Activated T-helper 1 cell treated with anti-CD3 and anti-CD28 coated beads, Interleukin-12 subunit alpha, Interleukin-12 subunit beta, Interleukin-2, Interleukin-4 antibody, amounts not matched to agents 30 ng/mL and 10 ng/mL and 1 ng/mL, durations not matched to agents 14 hours and 24 hours and 36 hours (primary cell): ENCODE measurements around the gene COIL. TPM values are rescaled to one million over a fixed set of nuclear protein-coding genes. Genes with fewer than 3 reads are reported as not detected.

Experiments used
- DNase-seq: peaks from one replicate; pipeline ENCODE4 v3.0.0; 2021; ENCODE audit warnings: low spot score
- H3K27ac Mint-ChIP-seq: one replicate; pipeline ENCODE4 v1.8.0; 2021; ENCODE audit warnings: mild to moderate bottlenecking, mixed read lengths
- H3K27me3 Mint-ChIP-seq: one replicate; pipeline ENCODE4 v1.8.0; 2022; ENCODE audit warnings: mild to moderate bottlenecking, moderate library complexity, mixed read lengths; ENCODE audit not compliant: insufficient read depth
- H3K36me3 Mint-ChIP-seq: one replicate; pipeline ENCODE4 v1.8.0; 2021; ENCODE audit warnings: low read depth, mixed read lengths
- H3K4me1 Mint-ChIP-seq: one replicate; pipeline ENCODE4 v1.8.0; 2021; ENCODE audit warnings: low read depth, mixed read lengths
- H3K4me3 Mint-ChIP-seq: one replicate; pipeline ENCODE4 v1.8.0; 2021; ENCODE audit warnings: mild to moderate bottlenecking, moderate library complexity, mixed read lengths
- H3K9me3 Mint-ChIP-seq: one replicate; pipeline ENCODE4 v1.8.0; 2021; ENCODE audit warnings: mixed read lengths
- intact Hi-C: fragments of 100-400 bp; cut with micrococcal nuclease; formaldehyde crosslinking; loops from one replicate; pipeline ENCODE4 v1.15.1; 2024
- total RNA-seq: library from RNA; stranded (reverse); gene quantifications from 2 replicates; pipeline ENCODE4 v1.2.3, GENCODE V29; 2022

Gene COIL
- total RNA-seq, 1 donor from 2014 or later = 21.0 TPM

DNA sequence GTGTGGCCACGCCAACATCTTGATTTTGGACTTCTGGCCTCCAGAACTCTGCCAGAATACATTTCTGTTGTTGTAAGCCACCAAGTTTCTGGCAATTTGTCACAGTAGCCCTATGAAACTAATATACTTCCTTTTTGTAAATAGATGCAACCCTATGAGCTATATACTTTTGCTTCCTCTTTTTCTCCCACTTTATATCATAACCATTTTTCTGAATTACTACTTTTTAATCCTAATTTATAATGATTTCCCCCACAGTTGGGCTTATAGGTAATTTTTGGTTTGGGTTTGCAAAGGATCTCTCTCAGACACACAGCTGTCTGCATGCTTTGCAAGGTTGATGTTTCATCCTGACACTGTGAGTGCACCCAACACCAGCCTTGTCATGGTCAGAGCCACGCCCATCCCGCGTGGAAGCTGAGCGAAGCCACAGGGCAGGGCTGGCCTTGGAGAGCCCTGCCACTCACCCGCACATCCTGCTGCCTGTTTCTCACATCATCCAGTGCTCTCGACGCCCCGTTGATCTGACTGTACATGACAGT, 52.8 kb downstream of the COIL start:
- H3K4me3 Mint-ChIP-seq = peak overlapping the region; percentile 59
- peak; percentile 38 for DNase-seq
- peaks cover 61% of the 10 kb centered on the region for H3K36me3 Mint-ChIP-seq

DNA sequence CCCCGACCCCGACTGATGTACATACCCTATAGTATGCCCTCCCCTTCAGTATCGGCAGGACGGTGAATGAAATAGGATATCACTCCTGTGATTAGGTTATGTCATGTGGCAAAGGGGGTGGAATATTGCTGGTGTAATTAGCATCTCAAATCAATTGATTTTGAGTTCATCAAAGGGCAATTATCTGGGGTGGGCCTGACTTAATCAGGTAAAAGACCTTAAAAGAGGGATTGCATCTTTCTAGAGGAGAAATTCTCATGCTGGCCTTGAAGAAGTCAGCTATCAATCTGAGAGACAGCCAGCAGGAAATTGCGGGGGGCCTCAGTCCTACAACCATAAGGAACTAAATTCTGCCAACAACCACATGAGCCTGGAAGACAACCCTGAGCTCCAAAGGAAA, 57.3 kb downstream of the COIL start:
- intact Hi-C loops = no loop called here
- H3K9me3 Mint-ChIP-seq = no peaks in the 10 kb centered on the region
- no peak overlapping the region for H3K4me3 Mint-ChIP-seq
- H3K27me3 Mint-ChIP-seq = no peaks in the 10 kb centered on the region
- peaks cover 45% of the 10 kb centered on the region for H3K4me1 Mint-ChIP-seq
- DNase-seq = no peak
- no peak overlapping the region for H3K27ac Mint-ChIP-seq
- H3K36me3 Mint-ChIP-seq = peaks cover 61% of the 10 kb centered on the region

More for the DNA sequence above, 52.8 kb downstream of the COIL start:
- H3K27me3 Mint-ChIP-seq = no peaks in the 10 kb centered on the region
- intact Hi-C loops = no loop called here
- no peaks in the 10 kb centered on the region for H3K9me3 Mint-ChIP-seq
- H3K4me1 Mint-ChIP-seq = peaks cover 73% of the 10 kb centered on the region
- H3K27ac Mint-ChIP-seq = peak overlapping the region; percentile 56

DNA sequence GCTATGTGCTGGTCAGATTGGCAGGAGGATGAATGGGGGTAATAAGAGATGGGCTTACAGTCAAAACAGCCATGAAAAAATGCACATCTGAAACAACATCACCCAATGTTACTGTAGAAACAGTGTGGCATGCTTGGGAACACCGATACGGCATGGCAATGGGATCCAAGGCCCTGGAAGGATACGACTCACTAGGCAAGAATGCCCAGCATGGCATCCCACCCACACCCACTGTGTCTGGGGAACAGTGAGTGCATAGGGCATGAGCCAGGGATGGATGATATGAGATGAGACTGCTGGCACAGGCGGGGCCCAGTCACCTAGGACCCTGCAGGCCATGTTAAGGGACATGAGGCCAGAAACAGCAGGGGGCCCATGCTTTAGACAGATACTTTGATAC, 58.5 kb downstream of the COIL start:
- Mint-ChIP-seq H3K27ac (no peak overlapping the region), H3K27me3 (no peaks in the 10 kb centered on the region), H3K9me3 (no peaks in the 10 kb centered on the region), H3K4me3 (no peak overlapping the region), H3K36me3 (peaks cover 62% of the 10 kb centered on the region), H3K4me1 (peaks cover 33% of the 10 kb centered on the region)
- no peak for DNase-seq
- intact Hi-C loops = no loop called here

DNA sequence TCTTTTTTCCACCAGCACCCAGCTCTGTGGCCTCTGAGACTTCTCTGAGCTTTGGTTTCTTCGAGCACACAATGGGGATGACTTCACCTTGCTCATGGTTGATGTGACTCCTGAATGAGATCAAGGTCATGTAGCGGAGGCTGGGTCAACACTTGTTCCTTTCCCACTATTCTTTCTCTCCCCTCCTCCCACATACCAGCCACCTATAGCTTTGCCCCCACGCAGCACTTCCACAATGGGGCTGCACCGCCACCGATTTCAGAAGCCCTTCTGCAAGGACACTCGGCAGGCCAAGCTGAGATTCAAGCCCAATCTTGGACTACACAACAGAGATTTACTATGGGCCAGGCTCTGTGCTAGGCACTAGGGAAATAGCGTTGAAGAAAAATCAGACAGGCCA, 61.4 kb downstream of the COIL start:
- DNase-seq = no peak
- H3K27me3 Mint-ChIP-seq = no peaks in the 10 kb centered on the region
- H3K27ac Mint-ChIP-seq = no peak overlapping the region
- peaks cover 14% of the 10 kb centered on the region for H3K4me1 Mint-ChIP-seq
- intact Hi-C loops = no loop called here
- H3K4me3 Mint-ChIP-seq = no peak overlapping the region
- H3K36me3 Mint-ChIP-seq = peaks cover 62% of the 10 kb centered on the region
- no peaks in the 10 kb centered on the region for H3K9me3 Mint-ChIP-seq

DNA sequence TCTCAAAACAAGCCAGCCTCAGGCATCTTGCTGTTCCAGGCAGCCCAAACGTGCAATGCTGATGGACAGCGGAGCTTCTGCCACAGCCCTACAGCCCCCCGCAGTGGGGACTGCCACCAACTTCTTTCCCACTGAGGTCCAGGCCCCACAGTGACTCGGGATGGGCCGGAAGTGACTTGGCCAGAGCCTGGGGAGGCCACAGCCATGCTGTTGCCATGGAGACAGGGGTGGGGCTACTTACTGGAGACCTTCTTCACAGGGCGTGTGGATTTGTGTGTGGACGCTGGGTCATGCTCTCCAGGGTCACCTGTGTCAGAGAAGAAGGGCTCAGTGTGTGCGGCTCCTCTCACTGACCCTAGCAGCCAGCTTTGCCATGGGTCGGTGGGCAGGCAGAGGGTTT, 62.0 kb downstream of the COIL start:
- no peaks in the 10 kb centered on the region for H3K9me3 Mint-ChIP-seq
- no peak overlapping the region for H3K27ac Mint-ChIP-seq
- no peak for DNase-seq
- H3K27me3 Mint-ChIP-seq = no peaks in the 10 kb centered on the region
- no peak overlapping the region for H3K4me3 Mint-ChIP-seq
- intact Hi-C loops = no loop called here
- H3K36me3 Mint-ChIP-seq = peaks cover 59% of the 10 kb centered on the region
- peaks cover 8% of the 10 kb centered on the region for H3K4me1 Mint-ChIP-seq

DNA sequence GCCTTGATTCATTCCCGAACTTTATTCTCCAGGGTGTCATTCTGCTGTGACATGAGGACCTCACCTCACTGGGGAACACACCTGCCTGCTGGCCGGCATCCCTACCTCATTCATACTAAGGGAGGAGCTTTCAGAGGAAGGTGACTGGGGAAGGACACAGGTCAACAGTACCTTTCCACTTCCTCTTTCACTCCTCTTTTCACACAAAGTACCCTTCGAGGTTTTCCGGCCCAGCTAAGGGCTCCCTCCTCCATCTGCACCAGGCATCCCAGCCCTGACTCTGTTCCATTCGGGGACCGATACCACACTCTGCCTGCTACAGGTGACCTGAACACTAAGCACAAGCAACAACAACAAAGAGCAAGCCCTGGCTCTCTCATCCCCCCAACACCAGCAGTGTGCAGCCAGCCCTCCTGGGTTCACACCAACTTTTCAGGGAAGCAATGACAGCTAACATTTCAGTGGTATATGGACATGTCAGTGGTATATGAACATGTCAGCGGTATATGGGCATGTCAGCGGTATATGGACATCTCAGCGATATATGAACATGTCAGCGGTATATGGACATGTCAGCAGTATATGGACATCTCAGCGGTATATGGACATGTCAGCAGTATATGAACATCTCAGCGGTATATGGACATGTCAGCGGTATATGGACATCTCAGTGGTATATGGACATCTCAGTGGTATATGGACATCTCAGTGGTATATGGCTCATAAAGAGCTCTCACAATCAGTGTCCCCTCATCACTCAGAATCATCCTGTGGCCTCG, 63.0 kb downstream of the COIL start:
- intact Hi-C loops = no loop called here
- no peak for DNase-seq
- Mint-ChIP-seq H3K9me3 (no peaks in the 10 kb centered on the region), H3K27me3 (no peaks in the 10 kb centered on the region), H3K4me3 (no peak overlapping the region), H3K27ac (peak overlapping the region; percentile 62), H3K4me1 (peaks cover 7% of the 10 kb centered on the region), H3K36me3 (peaks cover 65% of the 10 kb centered on the region)

DNA sequence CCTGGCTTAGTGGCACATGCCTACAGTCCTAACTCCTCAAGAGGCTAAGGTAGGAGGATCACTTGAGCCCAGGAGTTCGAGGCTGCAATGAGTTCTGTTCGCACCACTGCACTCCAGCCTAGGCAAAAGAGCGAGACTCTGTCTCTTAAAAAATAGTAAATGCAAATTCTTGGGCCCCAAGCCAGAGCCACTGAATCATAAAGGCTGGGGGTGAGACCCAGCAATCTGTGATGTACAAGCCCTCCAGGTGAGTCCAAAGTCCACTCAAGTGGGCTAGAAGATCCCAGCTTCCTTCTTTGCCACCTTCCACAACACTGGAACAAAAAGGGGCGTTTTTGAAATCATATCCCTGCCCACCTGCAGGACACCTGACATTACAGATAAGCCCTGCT, 63.9 kb downstream of the COIL start:
- DNase-seq = no peak
- H3K4me3 Mint-ChIP-seq = no peak overlapping the region
- peak overlapping the region; percentile 62 for H3K27ac Mint-ChIP-seq
- H3K36me3 Mint-ChIP-seq = peaks cover 73% of the 10 kb centered on the region
- intact Hi-C loops = no loop called here
- H3K9me3 Mint-ChIP-seq = no peaks in the 10 kb centered on the region
- peaks cover 3% of the 10 kb centered on the region for H3K4me1 Mint-ChIP-seq
- H3K27me3 Mint-ChIP-seq = no peaks in the 10 kb centered on the region

DNA sequence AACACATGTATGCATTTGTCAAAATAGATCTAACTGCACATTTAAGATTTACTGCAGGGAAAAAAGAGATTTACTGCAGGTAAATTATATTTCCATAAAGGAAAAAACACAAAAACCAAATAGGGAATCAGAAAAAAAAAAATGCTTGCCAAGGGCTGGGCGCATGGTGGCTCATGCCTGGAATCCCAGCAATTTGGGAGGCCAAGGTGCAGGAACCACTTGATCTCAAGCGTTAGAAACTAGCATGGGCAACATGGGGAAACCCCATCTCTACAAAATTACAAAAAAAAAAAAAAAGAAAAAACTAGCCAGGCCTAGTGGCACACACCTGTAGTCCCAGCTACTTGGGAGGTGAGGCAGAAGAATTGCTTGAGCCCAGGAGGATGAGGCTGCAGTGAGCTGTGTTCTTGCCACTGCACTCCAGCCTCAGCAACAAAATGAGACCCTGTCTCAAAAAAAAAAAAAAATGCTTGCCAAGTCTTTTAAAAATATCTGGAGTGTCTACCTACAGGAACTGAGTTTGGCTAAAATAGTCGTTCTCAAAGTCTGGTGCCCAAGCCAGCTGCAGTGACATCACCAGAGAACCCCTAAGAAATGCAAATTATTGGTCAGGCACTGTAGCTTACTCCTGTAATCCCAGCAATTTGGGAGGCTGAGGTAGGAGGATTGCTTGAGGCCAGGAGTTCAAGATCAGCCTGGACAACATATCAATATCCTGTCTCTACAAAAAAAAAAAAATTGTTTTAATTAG, 64.5 kb downstream of the COIL start:
- intact Hi-C loops = no loop called here
- no peaks in the 10 kb centered on the region for H3K4me1 Mint-ChIP-seq
- H3K4me3 Mint-ChIP-seq = no peak overlapping the region
- no peaks in the 10 kb centered on the region for H3K27me3 Mint-ChIP-seq
- DNase-seq = no peak
- H3K27ac Mint-ChIP-seq = no peak overlapping the region
- H3K36me3 Mint-ChIP-seq = peaks cover 69% of the 10 kb centered on the region
- no peaks in the 10 kb centered on the region for H3K9me3 Mint-ChIP-seq

DNA sequence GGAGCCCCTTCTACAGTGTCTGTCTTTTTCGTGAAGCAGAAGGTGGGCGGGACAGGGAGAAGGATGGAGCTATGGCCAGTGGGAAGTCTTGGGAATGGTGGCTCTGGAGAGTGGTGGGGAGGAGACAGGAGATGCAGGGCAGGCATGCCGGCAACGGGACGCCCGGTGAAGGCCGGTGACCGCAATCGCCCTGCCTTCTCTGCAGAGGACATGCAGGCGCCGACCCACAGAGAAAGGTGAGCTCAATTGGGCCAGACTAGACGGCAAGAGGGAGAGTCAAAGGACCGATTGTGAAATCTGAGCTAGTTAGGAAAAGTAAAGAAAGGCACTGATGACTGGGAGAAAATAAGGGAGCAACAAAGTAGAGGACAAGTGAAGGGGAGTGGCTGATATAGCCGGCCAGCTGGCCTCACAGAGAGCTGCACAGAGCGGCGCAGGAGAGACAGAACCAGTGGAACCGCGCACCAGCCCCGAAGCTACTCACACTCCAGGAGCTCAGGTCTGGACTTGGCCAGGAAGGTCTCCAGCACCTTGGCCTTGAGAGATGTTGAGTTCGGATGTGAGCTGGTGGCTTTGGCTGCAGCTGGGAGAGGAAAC, 65.9 kb downstream of the COIL start:
- H3K27me3 Mint-ChIP-seq = no peaks in the 10 kb centered on the region
- no peaks in the 10 kb centered on the region for H3K9me3 Mint-ChIP-seq
- no peak overlapping the region for H3K4me3 Mint-ChIP-seq
- H3K27ac Mint-ChIP-seq = no peak overlapping the region
- DNase-seq = no peak
- no peaks in the 10 kb centered on the region for H3K4me1 Mint-ChIP-seq
- intact Hi-C loops = no loop called here
- peaks cover 66% of the 10 kb centered on the region for H3K36me3 Mint-ChIP-seq

DNA sequence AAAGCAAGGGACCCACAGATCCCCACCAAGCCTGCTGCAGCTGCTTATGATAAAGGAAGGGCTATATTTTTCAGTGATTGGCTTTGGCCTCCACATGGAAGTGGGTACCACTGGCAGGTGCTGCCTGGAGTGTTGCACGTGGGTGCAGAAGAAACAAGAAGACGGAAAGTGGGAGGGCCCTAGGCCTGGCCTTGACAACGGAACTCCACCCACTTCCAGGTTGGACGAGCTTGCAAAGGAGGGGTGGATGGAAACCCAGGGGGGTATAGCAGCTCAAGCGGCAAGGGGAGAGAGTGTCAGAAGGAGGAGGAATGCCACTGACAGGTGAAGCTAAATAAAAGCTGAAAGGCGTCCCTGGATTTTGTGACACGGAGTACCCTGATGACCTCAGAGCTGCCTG, 67.3 kb downstream of the COIL start:
- Mint-ChIP-seq H3K4me1 (no peaks in the 10 kb centered on the region), H3K4me3 (no peak overlapping the region), H3K36me3 (peaks cover 66% of the 10 kb centered on the region), H3K27me3 (no peaks in the 10 kb centered on the region), H3K27ac (peak overlapping the region; percentile 9), H3K9me3 (peaks cover 3% of the 10 kb centered on the region)
- intact Hi-C loops = no loop called here
- DNase-seq = no peak

DNA sequence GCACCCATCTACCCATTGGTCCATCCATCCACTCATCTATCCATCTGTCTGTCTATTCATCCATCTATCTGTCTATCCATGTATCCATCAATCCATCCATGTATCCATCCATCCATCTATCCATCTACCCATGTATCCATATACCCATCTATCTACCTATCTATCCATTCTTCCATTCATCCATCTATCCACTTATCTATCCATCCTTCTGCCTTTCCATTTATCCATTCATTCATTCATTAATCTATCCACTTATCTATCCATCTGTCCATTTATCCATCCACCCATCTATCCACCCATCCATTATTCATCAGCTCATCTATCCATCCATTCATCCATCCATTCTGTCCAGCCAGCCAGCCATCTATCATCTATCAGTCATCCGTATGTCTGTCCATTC, 68.5 kb downstream of the COIL start:
- intact Hi-C loops = no loop called here
- Mint-ChIP-seq H3K9me3 (peaks cover 10% of the 10 kb centered on the region), H3K27me3 (no peaks in the 10 kb centered on the region), H3K4me1 (no peaks in the 10 kb centered on the region), H3K27ac (no peak overlapping the region), H3K4me3 (no peak overlapping the region), H3K36me3 (peaks cover 66% of the 10 kb centered on the region)
- DNase-seq = no peak

DNA sequence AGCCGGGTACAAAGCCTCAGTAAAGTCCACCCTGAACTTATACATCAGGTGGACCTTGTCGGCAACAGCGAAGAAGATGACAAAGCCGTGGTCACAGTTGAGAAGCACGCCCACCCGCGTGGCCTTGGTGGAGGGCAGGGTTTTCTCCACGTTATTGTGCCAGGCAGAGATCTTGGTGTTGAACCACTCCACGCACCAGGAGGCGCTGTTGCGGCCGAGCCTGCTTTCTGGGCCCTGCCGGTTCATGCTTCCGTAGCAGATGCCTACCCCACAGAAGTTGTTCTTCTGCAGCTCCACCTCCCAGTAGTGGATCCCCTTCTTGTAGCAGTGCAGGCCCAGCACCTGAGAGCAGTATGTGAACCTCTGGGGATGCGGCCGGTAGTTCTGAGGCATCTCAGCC, 69.1 kb downstream of the COIL start:
- DNase-seq = no peak
- Mint-ChIP-seq H3K4me3 (no peak overlapping the region), H3K27me3 (no peaks in the 10 kb centered on the region), H3K36me3 (peaks cover 68% of the 10 kb centered on the region), H3K9me3 (peaks cover 13% of the 10 kb centered on the region), H3K4me1 (no peaks in the 10 kb centered on the region), H3K27ac (no peak overlapping the region)
- intact Hi-C loops = loop anchor here (1.0 kb wide), 1 partner anchor 49 kb away; no protein-coding TSS in a partner anchor
